A549 (cell line): Measurements from ENCODE around the gene KCTD15.

Experiments used
- CTCF ChIP-seq: fragments of >200 bp; sonication (Bioruptor Twin); formaldehyde crosslinking; IDR thresholded peaks from 3 replicates; pipeline ENCODE4 v1.5.1; 2016
- EP300 ChIP-seq, 2 experiments: fragments of >200 bp; sonication (Bioruptor Twin); formaldehyde crosslinking; IDR thresholded peaks; 2 replicates in 1 of 2; 3 replicates in 1 of 2; pipeline ENCODE4 v1.6.1; 2016 to 2017
- JUNB ChIP-seq: fragments of >200 bp; sonication (Bioruptor Twin); formaldehyde crosslinking; IDR thresholded peaks from 2 replicates; pipeline ENCODE4 v1.6.1; 2016
- MAX ChIP-seq: IDR thresholded peaks from 2 replicates; pipeline ENCODE4 v1.6.1; 2012
- MAZ ChIP-seq: fragments of 150-350 bp; IDR thresholded peaks from 2 replicates; pipeline ENCODE4 v1.6.1; 2014; ENCODE audit warnings: antibody characterized with exemption, low read depth, low read length, borderline replicate concordance
- MYC ChIP-seq: IDR thresholded peaks from 2 replicates; pipeline ENCODE4 v1.6.1; 2012; ENCODE audit warnings: mild to moderate bottlenecking, inconsistent platforms, low read length, improper control_type of control experiment, borderline replicate concordance
- REST ChIP-seq: fragments of 200-600 bp; sonication (generic); IDR thresholded peaks from 2 replicates; pipeline ENCODE4 v1.6.1; 2016; ENCODE audit warnings: antibody characterized with exemption, mild to moderate bottlenecking, moderate library complexity
- RFX5 ChIP-seq: fragments of 450-650 bp; IDR thresholded peaks from 2 replicates; pipeline ENCODE4 v1.7.1; 2014; ENCODE audit warnings: antibody characterized with exemption, mild to moderate bottlenecking, moderate library complexity
- SREBF2 ChIP-seq: fragments of 450-650 bp; IDR thresholded peaks from 2 replicates; pipeline ENCODE4 v1.6.1; 2014; ENCODE audit warnings: mild to moderate bottlenecking, moderate library complexity
- ZFP36 ChIP-seq: fragments of 450-650 bp; IDR thresholded peaks from 2 replicates; pipeline ENCODE4 v1.6.1; 2014; ENCODE audit warnings: borderline replicate concordance; ENCODE audit not compliant: partially characterized antibody
- ZSCAN20 ChIP-seq: fragments of 250-450 bp; sonication (Bioruptor Pico); IDR thresholded peaks from 2 replicates; pipeline ENCODE4 v1.8.0; 2022; ENCODE audit warnings: mild to moderate bottlenecking, moderate library complexity

GRCh38 chr19:33844478-33844877 is 47.8 kb downstream of the KCTD15 start:
- no peak for TF ChIP-seq JUNB
- TF ChIP-seq CTCF = no peak
- no peak for TF ChIP-seq ZFP36
- no peak for TF ChIP-seq EP300 (IDR thresholded peaks at IDR 0.05)
- no peak for TF ChIP-seq ZSCAN20 (CRISPR knock-in tag)
- TF ChIP-seq RFX5 = no peak
- TF ChIP-seq MAX = no peak
- TF ChIP-seq REST = no peak
- TF ChIP-seq MYC = 0 out of 2 replicates have a peak, but pooled peaks have one; percentile 13
- TF ChIP-seq MAZ = no peak
- TF ChIP-seq SREBF2 = no peak
